NOMO-1 treated with DMSO at 0.1 percent for 48 hours (cell line): ENCODE data around the gene RAPGEF4.
"Not testable (repeated sequence)": the region's sequence is repeated elsewhere in the genome, so short reads cannot be mapped to it uniquely, and the experiment has no call there.

Experiments used
- DNase-seq: peaks from one replicate; lab custom pipeline; 2025; ENCODE audit not compliant: unreplicated experiment; lab: John Stamatoyannopoulos, UW

The RAPGEF4 gene

DNA sequence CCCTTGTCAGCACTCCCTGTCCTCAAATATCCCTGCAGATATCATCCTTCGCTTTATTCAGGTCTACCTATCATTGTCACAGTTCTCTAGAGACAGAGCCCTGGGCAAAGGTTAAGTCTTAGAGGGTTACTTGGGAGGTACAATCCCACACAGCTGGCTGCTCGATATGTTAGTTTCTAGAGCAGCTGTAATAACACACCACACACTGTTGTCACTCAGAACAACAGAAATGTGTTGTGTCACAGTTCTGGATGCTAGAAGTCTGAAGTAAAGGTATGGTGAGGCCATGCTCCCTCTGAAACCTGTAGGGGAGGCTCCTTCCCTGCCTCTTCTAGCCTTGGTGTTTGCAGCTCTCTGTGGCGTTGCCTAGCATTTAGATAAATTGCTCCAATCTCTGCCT lies 9.9 kb upstream of the RAPGEF4 start:
- no peak for DNase-seq

GRCh38 chr2:172726172-172726735 lies 9.4 kb upstream of the RAPGEF4 start:
- DNase-seq, result no peak

- DNase-seq, result no peak
These were observed 5.2 kb upstream of the RAPGEF4 start for GRCh38 chr2:172730411-172730810.

- DNase-seq, result no peak
These were observed 699 bp upstream of the RAPGEF4 start for GRCh38 chr2:172734711-172735581.

DNA sequence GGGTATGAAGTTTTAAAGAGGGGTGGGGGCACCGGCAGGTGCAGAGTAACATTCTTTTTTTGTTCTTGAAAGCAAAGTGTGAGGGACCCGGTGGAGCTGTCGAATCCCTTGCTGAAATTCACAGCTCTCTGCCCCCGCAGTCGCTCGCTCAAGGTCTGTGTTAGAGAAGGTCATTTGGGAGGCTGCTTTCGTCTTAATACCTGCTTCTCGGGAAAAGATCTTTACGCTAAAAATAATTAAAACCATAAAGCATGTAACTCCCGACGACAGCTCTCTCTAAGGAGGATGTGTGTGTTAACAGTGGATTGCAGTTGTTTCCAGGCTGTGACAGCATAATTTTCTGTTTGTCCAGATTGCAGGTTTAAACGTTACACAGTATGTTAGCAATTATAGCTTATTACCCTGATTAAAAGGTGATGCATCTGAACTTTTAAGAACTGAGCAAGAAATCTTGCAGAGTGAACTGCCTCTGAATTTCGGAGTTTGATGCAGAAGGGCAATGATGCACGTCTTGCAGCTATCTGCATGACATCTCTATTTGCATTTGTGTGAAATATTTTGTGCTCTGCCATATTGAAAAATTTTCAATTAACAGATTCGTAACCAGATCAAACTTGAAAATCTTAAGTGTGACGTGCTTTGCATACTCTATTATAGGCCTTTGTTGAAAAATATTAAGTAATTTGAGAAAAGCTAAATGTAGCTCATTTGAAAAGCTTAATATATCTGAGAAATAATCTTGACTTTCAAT lies 954 bp downstream of the RAPGEF4 start:
- no peak for DNase-seq

- no peak for DNase-seq
These were observed 4.1 kb downstream of the RAPGEF4 start for GRCh38 chr2:172739661-172740266.

DNA sequence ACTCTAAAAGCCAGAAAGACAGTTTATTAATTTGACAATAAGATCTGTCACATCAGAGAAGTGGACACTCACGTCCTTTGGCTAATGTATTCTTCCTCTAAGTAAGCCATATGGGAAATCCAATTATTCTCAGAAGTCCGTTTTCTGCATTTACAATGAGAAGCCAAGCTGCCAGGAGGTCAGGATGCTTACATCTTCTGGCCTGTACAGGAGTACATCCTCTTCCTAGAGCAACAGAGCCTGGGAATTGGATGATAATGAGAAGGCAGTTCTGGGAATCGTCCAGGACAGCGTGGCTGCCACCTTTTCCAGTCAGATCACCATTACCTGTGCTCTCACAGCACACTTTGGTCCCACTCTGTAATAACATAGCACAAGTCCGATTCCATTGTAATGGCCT lies 5.2 kb downstream of the RAPGEF4 start:
- no peak for DNase-seq

DNA sequence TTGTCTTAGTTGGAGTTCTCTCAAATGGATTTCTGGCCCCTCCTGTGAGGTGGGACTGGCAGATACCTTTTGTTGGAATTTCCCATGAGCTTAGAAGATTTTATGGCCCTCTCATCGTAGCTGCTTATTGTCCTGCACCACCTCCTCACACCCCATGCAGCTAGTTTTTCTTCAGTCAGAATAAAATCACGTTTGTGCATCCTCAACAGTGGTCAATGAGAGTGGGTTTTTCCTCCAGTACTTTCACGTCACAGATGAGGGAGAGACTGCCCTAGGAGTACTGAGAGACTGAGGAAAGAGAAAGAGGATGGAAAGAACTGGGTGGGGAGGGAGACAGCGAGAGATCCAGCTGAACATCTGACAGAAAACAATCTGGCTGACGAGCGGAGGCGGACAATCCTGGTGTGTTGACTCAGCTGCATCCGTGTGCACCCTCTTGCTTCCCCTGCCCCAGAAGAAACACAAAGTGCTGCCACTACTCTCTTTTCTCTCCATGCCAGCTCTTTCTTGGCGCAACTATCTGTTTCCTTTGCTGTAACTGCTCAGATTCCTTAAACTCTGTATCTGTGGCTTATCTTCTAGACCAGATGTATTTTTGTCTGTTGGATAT lies 7.4 kb downstream of the RAPGEF4 start:
- no peak for DNase-seq

DNA sequence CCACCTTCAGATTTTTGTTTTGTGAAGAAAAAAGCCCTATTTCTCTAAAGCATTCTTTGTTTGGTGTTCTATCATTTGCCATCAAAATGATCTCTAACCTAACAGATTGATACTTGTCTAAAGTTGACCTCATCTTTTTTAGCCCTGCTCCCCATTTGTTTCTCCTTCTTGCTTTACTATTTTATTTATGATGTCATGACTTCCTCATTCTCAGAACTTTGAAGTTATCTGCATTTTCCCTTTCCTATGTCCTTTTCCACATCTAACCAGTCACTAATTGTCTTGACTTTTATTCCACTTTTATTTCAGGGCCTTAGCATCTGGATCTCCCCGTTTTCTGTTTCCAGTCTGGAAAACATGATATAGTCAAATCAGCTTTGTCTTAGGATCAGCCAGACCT lies 8.3 kb downstream of the RAPGEF4 start:
- no peak for DNase-seq

- no peak for DNase-seq
These were observed 10.0 kb downstream of the RAPGEF4 start for GRCh38 chr2:172745636-172746035.

DNA sequence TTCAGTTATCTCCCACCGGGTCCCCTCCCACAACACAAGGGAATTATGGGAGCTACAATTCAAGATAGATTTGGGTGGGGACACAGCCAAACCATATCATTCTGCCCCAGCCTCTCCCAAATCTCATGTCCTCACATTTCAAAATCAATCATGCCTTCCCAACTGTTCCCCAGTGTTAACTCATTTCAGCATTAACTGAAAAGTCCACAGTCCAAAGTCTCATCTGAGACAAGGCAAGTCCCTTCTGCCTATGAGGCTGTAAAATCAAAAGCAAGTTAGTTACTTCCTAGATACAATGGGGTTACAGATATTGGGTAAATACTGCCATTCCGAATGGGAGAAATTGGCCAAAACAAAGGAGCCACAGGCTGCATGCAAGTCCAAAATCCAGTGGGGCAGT lies 12.9 kb downstream of the RAPGEF4 start:
- DNase-seq, result not testable (repeated sequence)

GRCh38 chr2:172749388-172749787 lies 13.7 kb downstream of the RAPGEF4 start:
- DNase-seq, result no peak

DNA sequence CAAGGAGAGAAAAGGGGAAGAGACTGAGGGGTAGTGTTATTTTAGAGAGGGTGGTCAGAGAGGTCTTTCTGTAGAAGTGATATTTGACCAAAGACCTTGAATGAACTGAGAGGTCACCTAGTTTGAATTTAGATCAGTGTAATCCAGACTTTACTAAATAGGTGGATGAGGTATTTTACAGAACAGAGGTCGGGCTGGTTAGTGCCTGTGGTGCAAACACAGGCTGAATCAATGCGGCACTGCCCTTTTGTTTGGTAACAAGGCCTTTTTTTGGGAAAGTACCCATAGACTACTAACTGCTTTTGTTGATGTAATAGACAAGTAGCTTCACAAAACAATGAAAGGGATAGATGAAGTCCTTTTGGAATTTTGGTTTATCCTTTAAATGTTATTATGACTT lies 15.9 kb downstream of the RAPGEF4 start:
- no peak for DNase-seq

DNA sequence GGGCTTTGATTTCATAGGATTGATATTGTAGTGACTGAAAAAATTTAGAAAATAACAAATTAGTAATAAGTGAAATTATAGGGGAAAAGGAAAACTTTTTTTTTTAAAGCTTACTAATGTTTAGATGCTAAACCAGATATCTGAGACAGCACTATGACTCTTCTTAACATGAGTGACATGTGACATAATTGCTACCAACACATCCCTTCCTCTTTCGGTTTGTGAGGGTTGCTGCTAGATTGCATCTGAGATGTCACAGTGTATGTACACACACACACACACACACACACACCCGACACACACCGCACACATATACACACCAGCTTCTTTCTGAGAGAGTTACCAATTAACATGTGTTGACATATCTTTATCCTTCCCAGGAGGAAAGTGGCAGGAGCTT lies 18.0 kb downstream of the RAPGEF4 start:
- peak; percentile 52 for DNase-seq

GRCh38 chr2:172759441-172759840 lies 23.8 kb downstream of the RAPGEF4 start:
- DNase-seq, result no peak

GRCh38 chr2:172761306-172761705 lies 25.7 kb downstream of the RAPGEF4 start:
- no peak for DNase-seq

DNA sequence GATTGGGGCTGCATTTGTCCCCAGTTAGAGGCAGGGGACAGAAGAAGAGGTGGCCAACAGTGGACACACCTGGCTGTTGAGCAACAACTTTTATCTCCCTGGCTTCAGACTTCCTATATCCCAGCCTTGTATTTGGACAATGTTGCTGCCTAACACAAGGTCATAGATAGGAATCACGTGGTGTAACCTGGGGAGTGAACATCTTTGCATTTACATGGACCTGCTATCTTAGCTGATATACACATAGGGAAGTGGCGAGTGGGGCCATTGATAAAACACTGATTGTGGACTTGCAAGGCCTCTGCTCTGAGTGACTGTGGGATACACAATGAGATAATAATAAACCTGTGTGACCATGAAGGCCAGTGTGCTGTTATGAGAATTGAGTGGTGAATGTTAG lies 26.9 kb downstream of the RAPGEF4 start:
- DNase-seq, result no peak

DNA sequence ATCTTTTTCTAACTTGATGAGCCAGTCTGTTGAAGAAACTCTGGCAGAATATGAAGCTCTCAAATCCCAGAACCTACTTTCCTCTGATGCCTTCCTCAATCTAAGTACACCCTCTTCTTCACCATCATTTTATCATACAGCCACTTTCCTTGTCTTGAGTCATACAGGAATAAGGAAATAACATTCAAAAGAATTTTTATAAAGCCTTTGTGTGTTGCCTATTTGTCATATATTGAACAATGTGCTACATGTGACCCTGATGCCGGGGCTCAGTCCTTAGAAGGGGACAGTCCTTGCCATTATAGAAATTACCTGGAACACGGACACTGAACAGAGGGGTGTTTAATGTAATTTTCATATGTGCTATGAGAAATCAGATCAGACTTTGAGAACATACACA lies 27.4 kb downstream of the RAPGEF4 start:
- DNase-seq, result no peak

- no peak for DNase-seq
These were observed 30.0 kb downstream of the RAPGEF4 start for GRCh38 chr2:172765662-172766061.

- DNase-seq, result no peak
These were observed 32.8 kb downstream of the RAPGEF4 start for GRCh38 chr2:172768401-172768800.

DNA sequence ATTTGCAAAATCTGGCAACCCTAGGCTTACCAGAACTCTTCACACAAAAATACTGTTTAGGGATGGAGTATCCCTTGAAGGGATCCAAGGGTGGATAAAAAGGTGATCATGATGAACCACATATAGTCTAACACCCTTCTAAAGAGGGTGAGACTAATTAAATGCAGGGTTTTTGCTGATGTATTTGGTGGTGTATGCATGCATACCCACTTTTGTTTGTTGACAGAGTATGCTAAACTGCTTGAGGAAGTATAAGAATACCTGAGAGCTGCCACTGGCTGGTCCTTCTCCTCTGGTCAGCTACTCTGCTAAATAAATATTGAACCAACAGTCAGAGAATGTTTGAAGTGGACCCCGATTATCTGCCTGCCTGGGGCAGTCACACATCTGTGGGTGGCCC lies 34.2 kb downstream of the RAPGEF4 start:
- DNase-seq, result no peak
